HepG2 (cell line): ENCODE data around the gene LINC00237. TPM values are rescaled to one million over a fixed set of nuclear protein-coding genes. Genes with fewer than 3 reads are reported as not detected.
A peak's percentile ranks its signal among the peaks of the same experiment; 100 is the strongest.

ENCODE experiments used
- ERF ChIP-seq: IDR thresholded peaks from 2 replicates; pipeline ENCODE4 v1.6.1; 2018; ENCODE audit warnings: missing biosample characterization, missing genetic modification reagents
- KDM3A ChIP-seq: IDR thresholded peaks from 2 replicates; pipeline ENCODE4 v1.6.1; 2018; ENCODE audit warnings: low read depth, missing compliant biosample characterization
- LCORL ChIP-seq, 2 experiments: fragments of 450-650 bp in 1 of 2; sonication (generic) in 1 of 2; formaldehyde crosslinking in 1 of 2; IDR thresholded peaks; 2 replicates each; pipeline versions ENCODE4 v1.5.0 to v1.6.1; 2017 to 2020; ENCODE audit warnings: antibody characterized with exemption in 1 of 2, missing genetic modification reagents in 1 of 2
- MBD4 ChIP-seq: IDR thresholded peaks from 2 replicates; pipeline ENCODE4 v1.6.1; 2012; ENCODE audit warnings: low read length, inconsistent platforms, borderline replicate concordance
- PATZ1 ChIP-seq: sonication (generic); formaldehyde crosslinking; IDR thresholded peaks from 2 replicates; pipeline ENCODE4 v1.4.0; 2020; ENCODE audit warnings: missing genetic modification reagents
- POGZ ChIP-seq: sonication (generic); formaldehyde crosslinking; IDR thresholded peaks from 2 replicates; pipeline ENCODE4 v1.4.0; 2020; ENCODE audit warnings: mild to moderate bottlenecking, missing genetic modification reagents
- RAD51 ChIP-seq: fragments of 450-650 bp; IDR thresholded peaks from 2 replicates; pipeline ENCODE4 v1.6.1; 2016; ENCODE audit warnings: borderline replicate concordance
- RERE ChIP-seq: IDR thresholded peaks from 2 replicates; pipeline ENCODE4 v1.6.1; 2016; ENCODE audit warnings: low read depth, missing genetic modification reagents, missing compliant biosample characterization
- TBX3 ChIP-seq: fragments of 450-650 bp; IDR thresholded peaks from 2 replicates; pipeline ENCODE4 v1.6.1; 2017; ENCODE audit warnings: antibody characterized with exemption, mild to moderate bottlenecking, inconsistent platforms, borderline replicate concordance
- TCF12 ChIP-seq, 2 experiments: fragments of 450-650 bp in 1 of 2; sonication (generic) in 1 of 2; formaldehyde crosslinking in 1 of 2; IDR thresholded peaks; 2 replicates each; pipeline versions ENCODE4 v1.6.1 to v1.8.0; 2017 to 2022; ENCODE audit warnings: antibody characterized with exemption in 1 of 2, mild to moderate bottlenecking in 1 of 2, missing genetic modification reagents in 1 of 2, moderate library complexity in 1 of 2
- THAP8 ChIP-seq: sonication (generic); formaldehyde crosslinking; IDR thresholded peaks from 2 replicates; pipeline ENCODE4 v1.5.1; 2020; ENCODE audit warnings: missing genetic modification reagents, mild to moderate bottlenecking, borderline replicate concordance
- ZNF232 ChIP-seq: sonication (generic); formaldehyde crosslinking; IDR thresholded peaks from 2 replicates; pipeline ENCODE4 v1.4.0; 2020; ENCODE audit warnings: missing genetic modification reagents, borderline replicate concordance
- ZNF609 ChIP-seq: sonication (generic); formaldehyde crosslinking; IDR thresholded peaks from 2 replicates; pipeline ENCODE4 v1.4.0; 2020; ENCODE audit warnings: mild to moderate bottlenecking, missing genetic modification reagents, borderline replicate concordance
- ZNF766 ChIP-seq: sonication (generic); formaldehyde crosslinking; IDR thresholded peaks from 2 replicates; pipeline ENCODE4 v1.5.0; 2020; ENCODE audit warnings: missing genetic modification reagents, borderline replicate concordance
- ZNF83 ChIP-seq: sonication (generic); formaldehyde crosslinking; IDR thresholded peaks from 2 replicates; pipeline ENCODE4 v1.4.0; 2020; ENCODE audit warnings: missing genetic modification reagents, mild to moderate bottlenecking, borderline replicate concordance
- ZSCAN9 ChIP-seq: IDR thresholded peaks from 2 replicates; pipeline ENCODE4 v1.6.1; 2016; ENCODE audit warnings: borderline replicate concordance
- polyA plus RNA-seq, 8 experiments: library from polyadenylated mRNA; depleted of rRNA in 3 of 8; stranded (reverse) in 7 of 8; unstranded in 1 of 8; fragments of >200 nt; fragmentation: Illumina TruSeq in 4 of 8; extraction: Trizol in 4 of 8; gene quantifications; 2 replicates each; pipeline versions ENCODE4 v1.2.1 to v1.2.3, GENCODE V29; 2011 to 2016; ENCODE audit warnings: low read depth in 4 of 8, missing spikeins in 1 of 8, mixed read lengths in 1 of 8; ENCODE audit not compliant: insufficient read depth in 1 of 8
- total RNA-seq, 5 experiments: library from RNA; depleted of rRNA; stranded (reverse); fragments of >200 nt; fragmentation: Illumina TruSeq; extraction: Trizol; gene quantifications; 2 replicates each; pipeline ENCODE4 v1.2.3, GENCODE V29; 2016; ENCODE audit warnings: low read depth in 1 of 5

Gene LINC00237
- total and polyA plus RNA-seq, 2 of the 13 experiments (the other 11 are each of a cell fraction or from before 2014, with no cell fraction given), result not detected

- TF ChIP-seq RERE (CRISPR knock-in tag), result peak; percentile 54; the same call in 1 of the 2 replicates
- peak; percentile 89 for TF ChIP-seq MBD4
- TF ChIP-seq ZNF83 (CRISPR knock-in tag), result no peak
- peak; percentile 14; the same call in 1 of the 2 replicates for TF ChIP-seq PATZ1 (CRISPR knock-in tag)
- TF ChIP-seq THAP8 (CRISPR knock-in tag), result no peak
- peak; percentile 60; the same call in 1 of the 2 replicates for TF ChIP-seq LCORL (IDR thresholded peaks at IDR 0.05)
- TF ChIP-seq LCORL (CRISPR knock-in tag; IDR thresholded peaks at IDR 0.05), result no peak; the same call in 1 of the 2 replicates
- no peak for TF ChIP-seq TCF12 (IDR thresholded peaks at IDR 0.05)
- TF ChIP-seq TCF12 (CRISPR knock-in tag; IDR thresholded peaks at IDR 0.05), result no peak
- TF ChIP-seq TBX3, result peak; percentile 94
- TF ChIP-seq ZNF766 (CRISPR knock-in tag), result no peak
- peak; percentile 70 for TF ChIP-seq ZNF609 (CRISPR knock-in tag)
- no peak for TF ChIP-seq KDM3A (CRISPR knock-in tag)
- TF ChIP-seq ZSCAN9 (CRISPR knock-in tag), result no peak; the same call in 1 of the 2 replicates
- no peak for TF ChIP-seq ZNF232 (CRISPR knock-in tag)
- no peak for TF ChIP-seq RAD51
- peak; percentile 31; the same call in 1 of the 2 replicates for TF ChIP-seq ERF
- no peak for TF ChIP-seq POGZ (CRISPR knock-in tag)
Observed at GRCh38 chr20:21077809-21078345, 28.3 kb downstream of the LINC00237 start (continued).
